GM12875 (cell line): Measurements from ENCODE around the gene CEP85.

Source experiments
- H3K4me3 ChIP-seq: one replicate; pipeline ENCODE4 v1.5.1; 2011; ENCODE audit warnings: low read depth, low read length, control low read depth
- CTCF ChIP-seq: IDR thresholded peaks from 2 replicates; pipeline ENCODE4 v1.5.1; 2011; ENCODE audit warnings: low read depth, mild to moderate bottlenecking, control low read depth, inconsistent platforms, low read length, moderate library complexity, borderline replicate concordance; ENCODE audit not compliant: insufficient read depth

The CEP85 gene

GRCh38 chr1:26239936-26240335 is 5.9 kb downstream of the CEP85 start:
- TF ChIP-seq CTCF: no peak
- no peak overlapping the region for H3K4me3 ChIP-seq

- H3K4me3 ChIP-seq: no peak overlapping the region
- TF ChIP-seq CTCF: no peak
These were observed 18.7 kb downstream of the CEP85 start for GRCh38 chr1:26252718-26253117.

- no peak for TF ChIP-seq CTCF
- H3K4me3 ChIP-seq: no peak overlapping the region
These were observed 20.4 kb downstream of the CEP85 start for GRCh38 chr1:26254404-26254803.

GRCh38 chr1:26257222-26257621 is 23.2 kb downstream of the CEP85 start:
- H3K4me3 ChIP-seq: no peak overlapping the region
- TF ChIP-seq CTCF: no peak

- no peak for TF ChIP-seq CTCF
- no peak overlapping the region for H3K4me3 ChIP-seq
These were observed 25.0 kb downstream of the CEP85 start for GRCh38 chr1:26259005-26259404.

GRCh38 chr1:26259578-26259977 is 25.6 kb downstream of the CEP85 start:
- H3K4me3 ChIP-seq: no peak overlapping the region
- no peak for TF ChIP-seq CTCF

GRCh38 chr1:26263212-26263611 is 29.2 kb downstream of the CEP85 start:
- no peak for TF ChIP-seq CTCF
- H3K4me3 ChIP-seq: no peak overlapping the region
